GM18508 (cell line): ENCODE data around the gene STK32C.
"Not testable (repeated sequence)": the region's sequence is repeated elsewhere in the genome, so short reads cannot be mapped to it uniquely, and the experiment has no call there.

Experiments
- ATAC-seq: cut with Tn5 transposase; IDR thresholded peaks from one replicate; pipeline ENCODE4 v1.9.1; 2021; ENCODE audit warnings: moderate number of reproducible peaks; ENCODE audit not compliant: insufficient read depth, unreplicated experiment

The STK32C gene

GRCh38 chr10:132303361-132304115, 4.2 kb downstream of the STK32C start:
- ATAC-seq, result no peak

GRCh38 chr10:132302421-132303310, 5.1 kb downstream of the STK32C start:
- ATAC-seq, result no peak

- no peak for ATAC-seq
Measured at GRCh38 chr10:132301371-132302330, 6.1 kb downstream of the STK32C start.

- ATAC-seq, result no peak
Measured at GRCh38 chr10:132300582-132300981, 7.2 kb downstream of the STK32C start.

GRCh38 chr10:132299371-132300336, 8.1 kb downstream of the STK32C start:
- ATAC-seq, result no peak

- no peak for ATAC-seq
Measured at GRCh38 chr10:132298038-132298881, 9.5 kb downstream of the STK32C start.

GRCh38 chr10:132297526-132297925, 10.2 kb downstream of the STK32C start:
- ATAC-seq, result no peak

- ATAC-seq, result no peak
Measured at GRCh38 chr10:132296666-132297443, 10.9 kb downstream of the STK32C start.

- not testable (repeated sequence) for ATAC-seq
Measured at GRCh38 chr10:132295481-132295880, 12.3 kb downstream of the STK32C start.

GRCh38 chr10:132294561-132295318, 13.0 kb downstream of the STK32C start:
- no peak for ATAC-seq

GRCh38 chr10:132293813-132294520, 13.8 kb downstream of the STK32C start:
- no peak for ATAC-seq

- ATAC-seq, result no peak
Measured at GRCh38 chr10:132293201-132293812, 14.4 kb downstream of the STK32C start.

GRCh38 chr10:132292287-132293200, 15.2 kb downstream of the STK32C start:
- no peak for ATAC-seq

- no peak for ATAC-seq
Measured at GRCh38 chr10:132291826-132292225, 15.9 kb downstream of the STK32C start.

GRCh38 chr10:132290631-132291030, 17.1 kb downstream of the STK32C start:
- no peak for ATAC-seq
